Lower leg skin (tissue), 3 donors: ENCODE results near the gene OR4K14.
"Not testable (repeated sequence)": the region's sequence is repeated elsewhere in the genome, so short reads cannot be mapped to it uniquely, and the experiment has no call there.

ENCODE experiments used
- POLR2A ChIP-seq, 2 donors: fragments of 450-650 bp; IDR thresholded peaks; one replicate each; pipeline ENCODE4 v1.6.1; 2016 to 2017; ENCODE audit warnings: antibody characterized with exemption in 2 of 2, mild to moderate bottlenecking in 1 of 2, moderate library complexity in 1 of 2
- TF ChIP-seq, protein P1 (sequence below), 3 donors: fragments of 450-650 bp; IDR thresholded peaks; one replicate each; pipeline ENCODE4 v1.5.1; 2016; ENCODE audit warnings: antibody characterized with exemption in 3 of 3, mild to moderate bottlenecking in 3 of 3, moderate library complexity in 2 of 3

DNA sequence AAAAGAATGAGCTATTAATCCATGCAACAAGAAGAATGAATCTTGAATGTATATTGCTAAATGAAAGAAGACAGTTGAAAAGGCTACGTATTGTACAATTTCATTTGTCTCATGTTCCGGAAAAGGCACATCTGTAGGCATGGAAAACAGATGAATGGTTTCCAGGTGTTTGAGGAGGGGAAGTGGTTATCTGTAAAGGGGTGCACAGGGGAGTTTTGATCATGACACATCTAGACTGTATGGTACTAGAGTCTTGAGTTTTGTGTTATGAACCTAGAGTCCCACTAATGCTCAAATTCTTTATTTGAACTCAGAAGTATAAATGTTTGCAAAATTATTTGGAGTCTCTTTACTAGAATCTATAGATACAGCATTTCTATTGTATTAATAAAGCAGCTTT is 49.4 kb downstream of the OR4K14 start:
- TF ChIP-seq, protein P1, sequence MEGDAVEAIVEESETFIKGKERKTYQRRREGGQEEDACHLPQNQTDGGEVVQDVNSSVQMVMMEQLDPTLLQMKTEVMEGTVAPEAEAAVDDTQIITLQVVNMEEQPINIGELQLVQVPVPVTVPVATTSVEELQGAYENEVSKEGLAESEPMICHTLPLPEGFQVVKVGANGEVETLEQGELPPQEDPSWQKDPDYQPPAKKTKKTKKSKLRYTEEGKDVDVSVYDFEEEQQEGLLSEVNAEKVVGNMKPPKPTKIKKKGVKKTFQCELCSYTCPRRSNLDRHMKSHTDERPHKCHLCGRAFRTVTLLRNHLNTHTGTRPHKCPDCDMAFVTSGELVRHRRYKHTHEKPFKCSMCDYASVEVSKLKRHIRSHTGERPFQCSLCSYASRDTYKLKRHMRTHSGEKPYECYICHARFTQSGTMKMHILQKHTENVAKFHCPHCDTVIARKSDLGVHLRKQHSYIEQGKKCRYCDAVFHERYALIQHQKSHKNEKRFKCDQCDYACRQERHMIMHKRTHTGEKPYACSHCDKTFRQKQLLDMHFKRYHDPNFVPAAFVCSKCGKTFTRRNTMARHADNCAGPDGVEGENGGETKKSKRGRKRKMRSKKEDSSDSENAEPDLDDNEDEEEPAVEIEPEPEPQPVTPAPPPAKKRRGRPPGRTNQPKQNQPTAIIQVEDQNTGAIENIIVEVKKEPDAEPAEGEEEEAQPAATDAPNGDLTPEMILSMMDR (IDR thresholded peaks at IDR 0.05) = not testable (repeated sequence)
- not testable (repeated sequence) for TF ChIP-seq POLR2A (IDR thresholded peaks at IDR 0.05)
